HG02642 (cell line): Measurements from ENCODE around the gene FTL.
A peak's percentile ranks its signal among the peaks of the same experiment; 100 is the strongest.
"Not testable (repeated sequence)": the region's sequence is repeated elsewhere in the genome, so short reads cannot be mapped to it uniquely, and the experiment has no call there.

Source experiments
- ATAC-seq: cut with Tn5 transposase; IDR thresholded peaks from one replicate; pipeline ENCODE4 v1.9.1; 2021; ENCODE audit warnings: mild to moderate bottlenecking; ENCODE audit not compliant: unreplicated experiment, poor library complexity

Gene FTL

DNA sequence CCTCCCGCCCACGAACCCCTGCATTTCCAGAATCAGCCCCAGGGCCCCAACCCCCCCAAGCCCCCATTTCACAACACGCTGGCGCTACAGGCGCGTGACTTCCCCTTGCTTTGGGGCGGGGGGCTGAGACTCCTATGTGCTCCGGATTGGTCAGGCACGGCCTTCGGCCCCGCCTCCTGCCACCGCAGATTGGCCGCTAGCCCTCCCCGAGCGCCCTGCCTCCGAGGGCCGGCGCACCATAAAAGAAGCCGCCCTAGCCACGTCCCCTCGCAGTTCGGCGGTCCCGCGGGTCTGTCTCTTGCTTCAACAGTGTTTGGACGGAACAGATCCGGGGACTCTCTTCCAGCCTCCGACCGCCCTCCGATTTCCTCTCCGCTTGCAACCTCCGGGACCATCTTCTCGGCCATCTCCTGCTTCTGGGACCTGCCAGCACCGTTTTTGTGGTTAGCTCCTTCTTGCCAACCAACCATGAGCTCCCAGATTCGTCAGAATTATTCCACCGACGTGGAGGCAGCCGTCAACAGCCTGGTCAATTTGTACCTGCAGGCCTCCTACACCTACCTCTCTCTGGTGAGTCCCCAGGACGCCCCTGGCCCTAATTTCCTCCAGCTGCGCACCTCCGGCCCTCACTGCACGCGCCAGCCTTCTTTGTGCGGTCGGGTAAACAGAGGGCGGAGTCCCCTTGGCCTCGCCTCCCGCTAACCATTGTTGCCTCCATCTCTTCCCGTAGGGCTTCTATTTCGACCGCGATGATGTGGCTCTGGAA, at the start of gene FTL:
Gene FTL (plus strand): TSS at position 270 of the 766 bp plus-strand sequence. CDS start 199 bp downstream, at position 469.
- ATAC-seq, result peak; percentile 65

DNA sequence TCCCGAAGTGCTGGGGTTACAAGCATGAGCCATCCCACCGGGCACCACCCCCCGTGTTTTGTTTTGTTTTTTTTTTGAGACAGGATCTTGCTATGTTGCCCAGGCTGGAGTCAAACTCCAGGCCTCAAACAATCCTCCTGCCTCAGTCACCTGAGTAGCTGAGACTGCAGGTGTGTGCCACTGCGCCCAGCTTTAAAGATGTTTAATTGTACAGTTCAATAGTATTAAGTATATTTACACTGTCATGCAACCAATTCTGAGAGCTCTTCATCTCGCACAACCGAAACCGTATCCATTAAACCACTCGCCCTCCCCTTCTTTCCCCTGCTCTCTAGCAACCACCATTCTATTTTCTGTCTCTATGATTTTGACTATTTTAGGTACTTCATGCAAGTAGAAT, 49.4 kb upstream of the FTL start:
- ATAC-seq, result no peak

DNA sequence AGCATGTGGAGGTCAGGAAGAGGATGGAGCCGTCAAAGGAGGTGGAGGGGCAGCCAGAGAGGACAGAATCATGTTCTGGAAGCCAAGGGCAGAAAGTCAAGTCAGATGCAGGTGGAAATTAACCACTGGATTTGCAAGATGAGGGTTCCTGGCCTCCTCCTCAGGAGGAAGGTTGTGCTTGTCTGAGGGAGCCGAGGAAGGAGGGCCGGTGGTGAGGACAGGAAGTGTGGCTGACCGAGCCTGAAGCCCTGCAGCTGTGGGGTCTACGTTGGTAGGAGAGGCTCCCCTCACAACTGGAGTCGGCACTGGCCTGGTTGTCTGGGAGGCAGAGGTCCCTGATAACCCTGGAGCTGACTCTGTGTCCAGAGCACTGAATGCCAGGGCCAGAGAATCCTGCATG, 47.0 kb upstream of the FTL start:
- ATAC-seq, result no peak

DNA sequence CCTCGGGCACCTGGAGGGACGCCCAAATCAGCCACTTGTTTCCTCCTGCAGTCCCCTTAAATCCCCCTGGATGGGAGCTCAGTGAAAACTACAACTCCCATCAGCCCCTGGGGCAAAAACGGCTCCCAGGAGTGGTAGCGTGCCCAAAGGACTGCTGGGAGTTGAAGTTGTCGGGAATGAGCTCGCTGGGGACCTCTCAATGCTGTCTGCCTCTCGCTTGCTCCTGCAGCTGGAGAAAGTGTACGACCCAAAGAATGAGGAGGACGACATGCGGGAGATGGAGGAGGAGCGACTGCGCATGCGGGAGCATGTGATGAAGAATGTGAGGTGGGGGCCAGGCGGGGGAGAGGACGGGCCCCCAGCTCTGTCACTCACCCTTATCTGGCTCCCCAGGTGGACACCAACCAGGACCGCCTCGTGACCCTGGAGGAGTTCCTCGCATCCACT, 46.3 kb upstream of the FTL start:
- ATAC-seq, result no peak

GRCh38 chr19:48919271-48919670, 45.8 kb upstream of the FTL start:
- not testable (repeated sequence) for ATAC-seq

- no peak for ATAC-seq
These were observed 44.2 kb upstream of the FTL start for GRCh38 chr19:48920949-48921348.

DNA sequence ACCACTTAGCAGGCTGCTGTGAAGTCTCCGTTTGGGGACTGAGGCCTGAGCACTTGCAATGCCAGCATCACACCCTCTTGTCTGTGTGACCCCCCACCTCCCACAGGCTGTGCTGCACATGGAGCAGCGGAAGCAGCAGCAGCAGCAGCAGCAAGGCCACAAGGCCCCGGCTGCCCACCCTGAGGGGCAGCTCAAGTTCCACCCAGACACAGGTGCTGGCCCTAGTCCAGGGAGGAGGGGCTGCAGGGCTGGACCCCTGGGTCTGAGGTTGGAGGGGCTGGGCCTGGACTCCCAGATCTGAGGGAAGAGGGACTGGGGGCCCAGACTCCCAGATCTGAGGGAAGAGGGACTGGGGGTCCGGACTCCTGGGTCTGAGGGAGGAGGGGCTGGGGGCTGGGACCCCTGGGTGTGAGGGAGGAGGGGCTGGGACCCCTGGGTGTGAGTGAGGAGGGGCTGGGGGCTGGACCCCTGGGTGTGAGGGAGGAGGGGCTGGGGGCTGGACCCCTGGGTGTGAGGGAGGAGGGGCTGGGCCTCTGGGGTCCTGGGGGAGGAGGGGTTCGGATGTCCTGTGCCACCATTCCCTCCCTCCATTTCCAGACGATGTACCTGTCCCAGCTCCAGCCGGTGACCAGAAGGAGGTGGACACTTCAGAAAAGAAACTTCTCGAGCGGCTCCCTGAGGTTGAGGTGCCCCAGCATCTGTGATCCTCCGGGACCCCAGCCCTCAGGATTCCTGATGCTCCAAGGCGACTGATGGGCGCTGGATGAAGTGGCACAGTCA, 43.2 kb upstream of the FTL start:
- no peak for ATAC-seq

DNA sequence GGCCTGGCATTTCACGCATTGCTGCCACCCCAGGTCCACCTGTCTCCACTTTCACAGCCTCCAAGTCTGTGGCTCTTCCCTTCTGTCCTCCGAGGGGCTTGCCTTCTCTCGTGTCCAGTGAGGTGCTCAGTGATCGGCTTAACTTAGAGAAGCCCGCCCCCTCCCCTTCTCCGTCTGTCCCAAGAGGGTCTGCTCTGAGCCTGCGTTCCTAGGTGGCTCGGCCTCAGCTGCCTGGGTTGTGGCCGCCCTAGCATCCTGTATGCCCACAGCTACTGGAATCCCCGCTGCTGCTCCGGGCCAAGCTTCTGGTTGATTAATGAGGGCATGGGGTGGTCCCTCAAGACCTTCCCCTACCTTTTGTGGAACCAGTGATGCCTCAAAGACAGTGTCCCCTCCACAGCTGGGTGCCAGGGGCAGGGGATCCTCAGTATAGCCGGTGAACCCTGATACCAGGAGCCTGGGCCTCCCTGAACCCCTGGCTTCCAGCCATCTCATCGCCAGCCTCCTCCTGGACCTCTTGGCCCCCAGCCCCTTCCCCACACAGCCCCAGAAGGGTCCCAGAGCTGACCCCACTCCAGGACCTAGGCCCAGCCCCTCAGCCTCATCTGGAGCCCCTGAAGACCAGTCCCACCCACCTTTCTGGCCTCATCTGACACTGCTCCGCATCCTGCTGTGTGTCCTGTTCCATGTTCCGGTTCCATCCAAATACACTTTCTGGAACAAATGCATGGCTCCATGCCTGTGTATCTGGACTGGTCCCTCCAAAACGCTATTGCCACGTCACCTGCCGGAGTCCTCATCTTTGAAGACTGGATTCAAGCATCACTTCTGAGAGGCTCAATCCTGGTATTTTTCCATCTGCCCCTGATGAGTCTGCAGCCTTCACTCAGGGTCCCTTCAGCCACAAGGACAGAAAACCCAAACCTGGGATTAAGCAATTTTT, 42.3 kb upstream of the FTL start:
- ATAC-seq, result no peak

DNA sequence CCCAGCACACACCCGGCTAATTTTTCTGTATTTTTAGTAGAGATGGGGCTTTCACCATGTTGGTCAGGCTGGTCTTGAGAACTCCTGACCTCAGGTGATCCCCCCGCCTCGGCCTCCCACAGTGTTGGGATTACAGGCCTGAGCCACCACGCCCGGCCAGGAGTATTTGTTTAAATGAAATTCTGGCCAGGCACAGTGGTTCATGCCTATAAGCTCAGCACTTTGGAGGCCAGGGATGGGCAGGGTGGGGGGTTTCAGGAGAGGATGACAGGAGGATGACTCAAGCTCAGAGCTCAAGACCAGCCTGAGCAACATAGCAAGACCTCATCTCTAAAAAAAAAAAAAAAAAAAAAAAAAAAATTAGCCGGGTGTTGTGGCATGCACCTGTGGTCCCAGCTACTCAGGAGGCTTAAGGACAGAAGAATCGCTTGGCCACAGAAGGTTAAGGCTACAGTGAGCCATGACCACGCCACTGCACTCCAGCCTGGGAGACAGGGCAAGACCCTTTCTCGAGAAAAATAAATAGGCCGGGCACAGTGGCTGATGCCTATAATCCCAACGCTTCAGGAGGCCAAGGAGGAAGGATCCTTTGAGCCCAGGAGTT, 39.8 kb upstream of the FTL start:
- ATAC-seq, result no peak

- not testable (repeated sequence) for ATAC-seq
These were observed 39.2 kb upstream of the FTL start for GRCh38 chr19:48925890-48926289.

GRCh38 chr19:48926909-48927308, 38.2 kb upstream of the FTL start:
- no peak for ATAC-seq

- ATAC-seq, result not testable (repeated sequence)
These were observed 37.4 kb upstream of the FTL start for GRCh38 chr19:48927692-48928091.

DNA sequence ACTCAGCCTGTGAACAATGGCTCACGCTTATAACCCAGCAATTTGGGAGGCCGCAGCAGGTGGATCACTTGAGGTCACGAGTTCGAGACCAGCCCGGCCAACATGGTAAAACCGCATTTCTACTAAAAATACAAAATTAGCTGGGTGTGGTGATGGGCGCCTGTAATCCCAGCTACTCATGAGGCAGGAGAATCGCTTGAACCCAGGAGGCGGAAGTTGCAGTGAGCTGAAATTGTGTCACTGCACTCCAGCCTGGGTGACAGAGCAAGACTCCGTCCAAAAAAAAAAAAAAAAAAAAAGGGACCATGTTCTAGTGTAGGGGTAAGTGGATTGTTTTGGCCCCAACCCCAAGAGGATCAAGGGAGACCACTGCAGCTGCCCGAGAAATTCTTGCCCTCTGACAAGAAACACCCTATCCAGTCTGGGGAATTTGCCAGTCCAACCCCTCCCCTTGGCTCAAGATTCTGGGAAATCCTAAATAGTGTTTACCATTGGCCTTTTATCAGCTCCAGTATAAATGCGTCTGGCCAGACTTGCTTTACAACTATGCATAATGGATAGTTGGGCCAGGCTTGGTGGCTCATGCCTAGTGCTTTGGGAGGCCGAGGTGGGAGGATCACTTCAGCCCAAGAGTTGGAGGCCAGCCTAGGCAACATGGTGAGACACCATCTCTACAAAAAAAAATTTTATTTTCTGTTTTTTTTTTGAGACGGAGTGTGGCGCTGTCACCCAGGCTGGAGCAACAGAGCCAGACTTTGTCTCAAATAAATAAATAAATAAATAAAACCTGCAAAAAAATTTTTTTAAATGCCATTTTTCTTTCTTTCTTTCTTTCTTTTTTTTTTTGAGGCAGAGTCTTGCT, 36.7 kb upstream of the FTL start:
- ATAC-seq, result no peak

GRCh38 chr19:48933382-48933932, 31.7 kb upstream of the FTL start, which contains the start of gene DHDH:
Gene DHDH, plus strand, starts transcription at chr19:48933699. Its CDS starts 23 bp downstream, at chr19:48933722.
- ATAC-seq, result peak; percentile 56

- no peak for ATAC-seq
These were observed 30.3 kb upstream of the FTL start for GRCh38 chr19:48934837-48935236.

GRCh38 chr19:48935864-48936263, 29.2 kb upstream of the FTL start:
- no peak for ATAC-seq

DNA sequence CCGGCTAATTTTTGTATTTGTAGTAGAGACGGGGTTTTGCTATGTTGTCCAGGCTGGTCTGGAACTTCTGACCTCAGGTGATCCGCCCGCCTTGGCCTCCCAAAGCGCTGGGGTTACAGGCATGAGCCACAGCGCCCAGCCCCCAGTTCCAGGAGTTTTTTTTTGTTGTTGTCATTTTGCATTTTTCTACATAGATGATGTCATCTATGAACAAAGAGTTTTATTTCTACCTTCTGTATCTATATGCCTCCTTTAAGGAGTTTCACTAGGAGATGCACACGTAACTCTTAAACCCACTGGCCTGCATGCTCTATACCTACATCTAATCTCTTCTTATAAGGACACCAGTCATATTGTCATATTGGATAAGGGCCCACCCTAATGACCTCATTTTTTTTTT, 26.9 kb upstream of the FTL start:
- no peak for ATAC-seq

- no peak for ATAC-seq
These were observed 24.2 kb upstream of the FTL start for GRCh38 chr19:48940902-48941301.

- no peak for ATAC-seq
These were observed 22.0 kb upstream of the FTL start for GRCh38 chr19:48943081-48943480.
